Embryonic facial prominence (tissue), 1 donor: ENCODE data around the gene DHPS.
"Not testable (repeated sequence)": the region's sequence is repeated elsewhere in the genome, so short reads cannot be mapped to it uniquely, and the experiment has no call there.

ENCODE experiments used
- DNase-seq: peaks from one replicate; pipeline ENCODE4 v3.0.0-alpha.2; 2016; ENCODE audit errors: extremely low spot score

DHPS gene

DNA sequence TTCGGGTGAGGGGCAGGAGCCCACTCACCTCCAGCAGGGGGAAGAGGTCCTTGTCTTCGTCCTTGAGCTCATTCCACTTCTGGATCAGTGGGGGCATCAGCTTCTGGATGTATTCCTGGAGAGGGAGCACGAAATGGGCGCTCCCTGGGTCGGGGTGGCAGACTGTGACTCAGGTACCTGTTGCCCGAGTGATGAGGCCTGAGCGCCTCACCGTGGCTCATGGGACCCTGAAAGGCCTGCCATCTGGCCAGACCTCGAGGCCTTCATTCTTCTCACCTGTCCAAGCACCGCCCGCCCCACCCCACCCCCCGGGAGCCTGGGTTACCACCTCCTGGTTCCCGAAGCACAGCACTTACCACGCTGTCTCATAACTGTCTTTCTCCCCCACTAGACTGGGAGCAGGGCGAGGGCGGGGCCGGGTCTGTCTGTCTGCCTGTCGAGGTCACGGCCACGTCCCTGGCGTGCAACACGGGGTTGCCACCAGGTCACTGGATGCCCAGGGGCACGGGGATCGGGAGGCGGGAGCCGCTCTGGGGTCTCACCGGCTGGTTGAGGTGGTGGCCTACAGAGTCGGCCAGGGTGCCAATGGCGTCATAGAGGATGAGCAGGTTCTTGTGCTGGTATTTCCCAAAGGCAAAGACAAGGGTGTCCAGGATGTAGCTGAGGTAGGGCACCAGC is 24.1 kb upstream of the DHPS start:
- no peak for DNase-seq

DNA sequence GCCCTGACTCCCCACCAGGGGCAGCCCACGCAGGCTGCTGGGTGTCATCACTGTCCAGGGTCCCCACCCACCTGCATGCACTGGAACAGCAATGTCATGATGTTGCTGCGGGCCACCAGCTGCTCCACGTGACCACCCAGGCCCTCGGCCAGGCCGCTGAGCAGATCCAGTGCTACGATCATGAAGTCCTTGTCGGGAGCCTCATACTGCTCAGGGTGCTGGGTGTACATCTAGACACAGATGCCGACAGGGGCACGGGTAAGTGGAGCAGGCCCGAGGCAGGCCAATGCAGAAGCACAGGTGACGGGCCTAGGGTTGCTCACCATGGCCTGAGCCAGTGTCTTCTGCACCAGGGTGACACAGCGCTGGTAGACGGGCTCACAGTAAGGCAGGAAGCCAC is 23.5 kb upstream of the DHPS start:
- no peak for DNase-seq

DNA sequence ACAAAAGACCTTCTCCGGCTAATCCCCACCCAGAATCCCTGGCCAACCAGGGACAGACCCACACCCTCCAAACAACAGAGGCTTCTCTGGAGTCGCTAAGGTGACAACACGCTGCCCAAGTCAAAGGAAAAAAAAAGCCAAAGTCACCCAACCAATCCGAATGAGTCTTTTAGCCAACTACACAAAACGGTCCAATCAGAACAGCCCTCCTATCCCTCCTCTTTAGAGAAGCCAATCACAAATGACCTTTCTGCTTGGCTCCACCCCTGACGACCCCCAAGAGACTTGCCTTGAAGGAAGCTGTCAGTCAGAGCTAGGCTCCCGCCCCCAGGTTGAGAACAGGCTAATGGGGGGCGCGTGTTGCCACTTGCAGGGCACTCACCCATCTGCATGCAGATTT is 21.4 kb upstream of the DHPS start:
- DNase-seq, result no peak

DNA sequence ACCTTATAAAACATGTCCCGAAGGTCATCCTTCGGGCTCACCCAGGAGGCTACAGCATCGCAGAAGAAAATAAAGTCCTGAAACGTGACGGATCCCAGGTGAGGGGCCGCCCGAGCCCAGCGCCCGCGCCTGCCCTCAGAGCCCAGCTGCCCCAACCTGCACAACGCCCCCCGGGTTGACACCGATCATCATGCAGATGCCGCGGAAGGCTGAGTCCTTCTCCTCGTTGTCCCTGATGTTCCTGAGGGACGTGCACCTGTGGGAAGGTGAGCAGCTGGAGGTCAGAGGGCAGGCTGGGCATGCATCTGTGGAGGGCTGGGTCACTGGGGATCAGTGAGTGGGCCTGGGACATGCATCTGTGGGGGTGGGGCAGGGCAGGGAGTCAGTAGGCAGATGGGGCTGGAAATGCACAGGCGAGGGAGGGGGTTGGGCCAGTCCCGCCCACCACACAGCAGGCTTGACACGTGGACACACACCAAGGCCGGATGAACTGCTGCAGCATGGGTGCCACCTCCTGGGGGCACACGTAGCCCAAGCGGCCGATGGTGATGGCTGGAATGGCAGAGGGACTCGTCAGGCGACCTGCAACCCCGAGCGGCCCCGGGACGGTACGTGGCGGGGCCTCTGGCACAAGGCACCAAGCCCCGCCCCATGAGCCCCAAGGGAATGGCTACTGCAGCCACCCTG is 20.1 kb upstream of the DHPS start:
- no peak for DNase-seq

DNA sequence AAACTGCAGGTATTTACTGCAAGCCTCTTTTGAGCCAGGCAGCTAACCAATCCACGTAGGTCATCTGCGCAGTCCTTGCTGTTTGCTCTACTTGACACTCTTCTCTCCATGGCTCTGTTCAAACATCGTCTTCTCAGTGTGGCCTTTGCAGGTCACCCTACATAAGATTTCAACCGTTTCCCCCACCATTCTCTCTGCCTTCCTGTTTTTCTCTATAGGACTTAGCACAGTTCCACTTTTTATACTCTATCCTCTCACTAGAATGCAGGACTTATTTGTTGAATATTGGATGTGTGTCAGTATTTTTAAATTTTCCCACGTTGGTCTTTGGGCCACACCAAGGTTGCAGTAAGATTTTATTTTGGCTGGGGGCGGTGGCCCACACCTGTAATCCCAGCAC is 16.5 kb upstream of the DHPS start:
- DNase-seq, result no peak

DNA sequence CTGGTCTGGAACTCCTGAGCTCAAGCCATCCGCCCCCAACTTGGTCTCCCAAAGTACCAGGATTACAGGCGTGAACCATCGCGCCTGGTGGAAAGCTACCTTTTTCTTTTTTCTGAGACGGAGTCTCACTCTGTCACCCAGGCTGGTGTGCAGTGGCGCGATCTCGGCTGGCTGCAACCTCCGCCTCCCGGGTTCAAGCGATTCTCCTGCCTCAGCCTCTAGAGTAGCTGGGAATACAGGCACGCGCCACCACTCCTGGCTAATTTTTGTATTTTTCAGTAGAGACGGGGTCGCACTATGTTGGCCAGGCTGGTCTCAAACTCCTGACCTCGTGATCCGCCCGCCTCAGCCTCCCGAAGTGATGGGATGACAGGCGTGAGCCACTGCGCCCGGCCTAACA is 15.7 kb upstream of the DHPS start:
- not testable (repeated sequence) for DNase-seq

DNA sequence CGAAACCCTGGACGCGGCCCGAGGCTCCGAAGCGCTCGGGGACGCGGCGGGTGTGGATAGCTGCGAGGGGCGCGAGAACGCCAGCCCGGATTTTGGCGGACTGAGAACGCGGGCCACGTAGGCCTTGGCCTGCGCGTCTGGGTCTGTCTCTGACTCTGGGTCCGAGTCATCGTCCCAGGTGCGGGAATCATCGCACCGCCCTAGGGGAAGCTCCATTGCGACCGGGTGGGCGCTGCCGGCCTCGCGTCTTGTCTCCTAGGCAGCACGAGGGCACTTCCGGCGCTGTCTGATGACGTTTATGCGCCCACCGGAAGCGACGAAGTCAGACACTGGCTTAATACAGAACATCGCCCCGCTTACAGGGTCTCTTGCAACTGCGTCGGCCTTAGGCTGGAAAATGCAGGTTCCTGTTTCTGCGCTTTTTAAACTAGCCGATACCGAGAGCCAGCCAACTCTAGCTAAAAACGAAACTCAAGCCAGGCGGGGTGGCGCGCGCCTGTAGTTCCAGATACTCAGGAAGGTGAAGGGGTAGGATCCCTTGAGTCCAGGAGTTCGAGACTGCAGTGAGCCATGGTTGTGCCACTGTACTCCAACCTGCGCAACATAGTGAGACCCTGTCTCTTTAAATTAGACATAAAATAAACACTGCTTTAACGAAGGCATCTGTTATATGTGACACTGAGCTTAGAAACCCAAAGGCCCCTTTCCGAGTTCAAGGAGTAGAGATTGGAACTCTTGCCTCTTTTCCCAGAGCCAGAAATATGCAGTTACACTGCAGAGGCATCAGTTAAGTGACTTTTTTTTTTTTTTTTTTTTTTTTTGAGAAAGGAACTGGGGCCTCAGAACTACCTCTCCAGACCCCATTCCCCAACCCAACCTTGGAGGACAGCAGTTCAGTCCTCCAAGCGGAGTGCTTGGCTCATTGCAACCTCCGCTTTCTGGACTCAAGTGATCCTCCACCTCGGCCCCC is 15.0 kb upstream of the DHPS start, which contains the start of gene FBXW9:
Gene FBXW9 (minus strand): TSS at position 266 of the 970 bp plus-strand sequence. CDS start 50 bp downstream, at position 216.
- DNase-seq, result peak; percentile 87

DNA sequence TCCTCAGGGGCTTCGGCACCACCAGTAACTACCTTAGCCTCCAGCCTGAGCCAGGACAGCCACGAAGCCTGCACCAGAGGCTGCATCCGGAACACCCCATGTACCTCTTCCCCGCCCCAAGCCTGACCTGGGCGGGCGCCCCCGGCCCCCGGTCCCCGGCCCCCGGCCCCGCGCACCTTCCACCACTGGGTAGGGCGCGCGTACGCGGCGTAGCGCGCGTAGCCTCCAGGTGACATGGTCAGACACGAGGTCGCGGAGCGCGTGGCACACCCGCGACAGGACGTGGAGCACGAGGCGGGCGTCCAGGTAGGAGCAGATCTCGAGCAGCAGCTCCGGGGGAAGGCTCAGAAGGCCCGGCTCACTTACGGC is 14.3 kb upstream of the DHPS start:
- DNase-seq, result no peak

DNA sequence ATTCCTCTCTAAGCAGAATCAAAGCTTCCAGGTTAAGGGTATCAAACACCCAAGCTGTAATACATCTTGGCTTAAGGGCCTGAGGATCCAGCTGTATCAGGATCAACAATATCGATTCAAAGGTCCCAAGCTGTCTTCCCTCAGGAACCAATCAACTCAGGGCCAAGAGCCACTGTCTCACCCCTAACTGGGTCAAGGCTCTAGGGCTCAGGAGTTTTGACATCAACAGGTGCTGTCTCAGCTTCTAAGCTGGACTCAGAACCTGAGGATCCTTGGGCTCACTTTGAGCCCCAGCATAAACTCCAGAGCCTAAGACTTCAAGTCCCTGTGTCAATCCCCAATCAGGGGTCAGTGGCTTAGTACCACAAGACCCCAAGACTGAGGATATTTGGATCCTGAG is 13.8 kb upstream of the DHPS start:
- DNase-seq, result no peak

DNA sequence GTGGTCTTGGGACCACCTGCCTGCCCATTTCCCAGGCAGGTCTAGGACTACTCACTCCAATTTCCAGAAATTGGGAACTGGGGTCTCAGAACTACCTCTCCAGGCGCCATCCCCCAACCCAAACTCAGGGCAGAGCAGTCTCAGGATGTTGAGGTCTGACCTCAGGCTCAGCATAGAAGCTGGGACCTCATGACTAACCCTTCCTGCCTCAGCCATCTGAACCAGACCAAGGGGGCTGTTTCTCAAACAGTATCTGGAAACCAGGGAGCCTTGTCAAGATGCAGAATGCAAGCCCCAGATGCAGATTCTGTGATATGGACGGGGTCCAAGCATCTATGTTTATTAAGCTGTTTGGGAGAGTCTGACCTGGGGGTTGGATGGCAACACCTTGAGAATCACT is 13.4 kb upstream of the DHPS start:
- no peak for DNase-seq

DNA sequence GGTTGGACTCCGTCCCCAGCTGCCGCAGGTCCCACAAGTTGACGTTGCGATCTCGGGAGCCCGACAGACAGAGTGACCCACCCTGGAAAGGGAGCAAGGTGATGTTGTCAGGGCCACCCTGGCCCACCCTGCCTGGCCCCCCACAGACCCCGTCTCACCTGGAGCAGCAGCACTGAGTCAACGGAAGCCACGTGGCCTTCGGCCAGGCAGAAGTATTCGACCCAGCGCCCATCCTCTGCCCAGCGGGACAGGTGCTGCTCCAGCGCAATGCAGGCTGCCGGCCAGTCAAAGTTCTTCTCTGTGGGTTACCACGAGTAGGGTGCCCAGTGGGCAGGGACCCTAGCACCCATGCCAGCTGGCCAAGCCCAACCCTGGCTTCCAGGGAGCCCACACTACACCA is 13.0 kb upstream of the DHPS start:
- DNase-seq, result no peak

DNA sequence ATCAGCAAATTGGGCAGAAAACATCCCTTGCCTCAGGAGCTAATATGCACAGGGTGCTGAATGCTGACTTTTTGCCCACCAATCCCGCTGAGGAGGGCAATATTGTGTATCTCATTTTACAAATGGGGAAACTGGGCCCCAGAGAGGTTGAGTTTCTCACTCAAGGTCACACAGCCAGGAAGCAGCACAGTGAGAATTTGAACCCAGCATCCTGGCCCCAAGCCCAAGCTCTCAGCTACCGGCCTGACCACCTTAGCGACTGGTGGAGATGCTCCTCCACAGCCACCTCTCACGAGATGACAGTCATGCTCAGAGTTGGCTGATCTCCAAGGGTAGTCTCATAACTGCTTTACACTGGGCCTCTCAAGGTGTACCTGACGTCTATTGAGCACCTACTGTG is 11.3 kb upstream of the DHPS start:
- no peak for DNase-seq

DNA sequence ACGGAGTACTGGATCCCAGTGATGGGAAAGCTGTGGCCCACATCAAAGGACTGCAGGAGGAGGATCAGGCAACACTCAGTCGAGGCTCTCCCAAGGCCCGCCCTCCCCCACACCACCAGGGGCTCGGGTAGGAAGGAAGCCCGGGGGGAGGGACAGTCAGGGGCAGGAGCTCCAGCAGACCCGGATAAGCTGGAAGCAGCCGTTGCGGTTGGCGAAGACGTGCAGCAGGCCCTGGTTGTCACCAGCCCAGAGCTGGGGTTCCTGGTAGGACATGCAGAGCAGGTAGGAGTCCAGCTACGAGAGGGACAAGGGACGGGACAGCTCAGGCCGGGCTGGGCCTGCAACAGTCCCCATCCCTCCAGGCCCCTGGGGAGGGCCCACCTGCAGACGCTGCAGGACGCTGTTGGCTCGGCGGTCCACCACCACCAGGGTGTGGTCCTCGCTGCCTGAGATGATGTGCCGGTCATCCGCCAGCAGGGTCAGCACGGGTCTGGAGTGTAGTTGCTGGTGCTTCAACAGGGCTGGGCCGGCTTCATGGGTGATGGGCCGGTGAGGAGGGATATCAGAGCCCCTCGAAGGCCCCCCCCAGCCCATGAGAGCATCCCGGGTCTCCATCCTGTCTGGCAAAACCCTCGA is 8.0 kb upstream of the DHPS start:
- no peak for DNase-seq

DNA sequence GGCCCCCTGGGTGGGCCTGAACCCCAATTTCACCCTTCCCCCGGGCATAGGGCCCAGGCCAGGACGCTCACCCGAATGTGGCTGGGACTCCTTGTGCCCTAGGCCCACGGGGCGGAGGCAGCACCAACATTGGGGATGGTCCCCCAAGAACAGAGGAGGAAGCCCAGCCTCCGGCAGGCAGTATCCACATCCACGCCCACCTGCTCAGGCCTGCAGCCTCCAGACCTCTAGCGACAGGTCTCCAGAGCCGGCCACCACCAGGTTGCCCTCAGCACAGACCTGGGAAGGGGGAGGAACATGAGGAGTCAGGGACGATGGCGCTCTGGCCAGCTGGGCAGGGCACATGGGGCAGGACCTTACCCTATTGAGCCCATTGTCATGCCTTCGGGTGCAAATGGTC is 7.3 kb upstream of the DHPS start:
- no peak for DNase-seq

DNA sequence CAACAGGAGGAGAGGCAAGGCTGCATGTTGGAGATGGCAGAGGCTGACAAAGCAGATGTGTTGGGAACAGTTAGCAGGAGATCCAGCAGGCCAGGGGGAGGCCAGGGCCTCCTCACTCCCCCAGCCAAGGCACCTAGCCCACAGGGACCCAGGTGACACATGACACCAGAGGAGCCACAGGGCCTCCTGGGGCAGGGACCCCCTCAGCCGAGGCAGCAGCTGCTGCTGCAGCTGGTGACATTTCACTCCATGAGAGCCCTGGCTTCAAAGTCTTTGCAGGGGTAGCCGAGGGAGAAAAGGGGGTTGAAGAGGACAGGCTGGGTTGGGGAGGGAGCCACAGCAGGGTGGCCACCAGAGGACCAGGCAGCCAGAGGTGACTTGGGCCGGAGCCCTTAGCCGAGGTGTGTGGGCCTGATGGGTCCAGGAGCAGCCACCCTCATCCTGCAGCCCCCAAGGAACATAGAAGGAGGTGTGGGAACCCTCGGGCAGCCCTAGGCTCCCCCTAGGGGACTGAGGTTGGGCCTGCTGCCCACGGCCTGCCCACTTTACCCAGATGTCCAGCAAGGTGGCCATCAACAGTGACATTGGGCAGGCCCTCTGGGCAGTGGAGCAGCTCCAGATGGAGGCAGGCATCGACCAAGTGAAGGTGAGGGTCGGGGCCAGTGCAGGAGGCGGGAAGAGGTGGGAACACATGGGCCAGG is 6.0 kb upstream of the DHPS start, which contains the start of gene GNG14:
Gene GNG14 (plus strand): TSS at position 503 of the 701 bp plus-strand sequence. CDS start 51 bp downstream, at position 554.
- no peak for DNase-seq

DNA sequence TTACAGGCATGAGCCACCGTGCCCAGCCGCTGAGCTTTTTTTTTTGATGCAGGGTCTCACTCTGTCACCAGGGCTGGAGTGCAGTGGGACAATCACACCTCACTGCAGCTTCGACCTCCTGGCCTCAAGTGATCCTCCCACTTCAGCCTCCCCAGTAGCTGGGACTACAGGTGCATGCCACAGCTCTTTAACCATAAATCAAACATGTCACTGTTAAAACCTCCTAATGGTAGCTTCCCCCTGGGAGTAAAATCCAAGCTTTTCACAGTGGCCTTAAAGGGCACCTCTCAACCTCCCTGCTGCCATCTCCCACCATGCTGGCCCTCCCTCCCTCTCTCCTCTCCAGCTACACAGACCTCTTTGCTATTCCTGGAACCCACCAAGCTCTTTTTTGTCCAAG is 4.2 kb upstream of the DHPS start:
- no peak for DNase-seq

DNA sequence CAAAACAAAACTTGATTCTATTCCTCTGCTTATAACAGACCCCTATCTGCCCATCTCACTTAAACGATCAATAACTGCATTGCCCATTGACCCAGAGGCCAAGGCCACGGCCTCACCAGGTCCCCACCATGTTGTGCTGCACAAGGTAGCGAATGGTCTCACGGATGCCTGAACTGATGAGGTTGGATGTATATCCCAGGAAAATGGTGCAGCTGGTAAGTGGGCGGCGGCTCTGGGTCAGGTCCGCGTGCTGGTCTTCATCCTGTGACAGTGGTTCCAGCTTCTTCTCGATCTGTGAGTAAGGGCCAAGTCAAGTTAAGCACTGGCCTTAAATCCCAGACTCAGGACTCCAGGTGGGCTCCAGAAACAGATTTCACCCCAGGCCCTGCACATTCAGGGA is 1.6 kb downstream of the DHPS start:
- no peak for DNase-seq

DNA sequence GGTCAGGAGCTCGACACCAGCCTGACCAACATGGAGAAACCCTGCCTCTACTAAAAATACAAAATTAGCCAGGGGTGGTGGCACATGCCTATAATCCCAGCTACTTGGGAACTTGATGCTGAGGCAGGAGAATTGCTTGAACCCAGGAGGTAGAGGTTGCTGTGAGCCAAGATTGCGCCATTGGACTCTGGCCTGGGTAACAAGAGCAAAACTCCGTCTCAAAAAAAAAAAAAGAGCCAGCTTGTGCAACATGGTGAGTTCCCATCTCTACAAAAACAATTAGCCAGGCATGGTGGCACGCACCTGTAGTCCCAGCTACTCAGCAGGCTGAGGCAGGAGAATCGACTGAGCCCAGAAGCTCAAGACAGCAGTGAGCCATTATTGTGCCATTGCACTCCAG is 3.6 kb downstream of the DHPS start:
- DNase-seq, result not testable (repeated sequence)

DNA sequence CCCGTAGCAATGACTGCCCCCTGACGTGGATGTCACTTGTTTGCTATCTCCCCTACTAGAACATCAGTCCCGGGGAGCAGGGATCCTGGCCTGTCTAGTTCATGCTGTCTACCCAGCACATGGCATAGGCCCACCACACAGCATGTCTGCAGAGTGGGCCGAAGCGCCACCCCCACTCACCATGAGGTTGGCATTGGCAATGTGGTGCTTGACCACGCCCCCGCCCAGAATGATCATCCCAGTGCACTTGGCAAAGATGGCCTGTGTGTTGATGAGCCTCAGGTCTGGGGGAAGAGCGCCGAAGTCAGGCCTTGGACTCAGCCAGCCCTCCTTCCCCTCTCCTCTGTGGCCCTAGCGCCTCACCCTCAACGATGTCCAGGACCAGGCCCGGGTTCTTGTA is 4.8 kb downstream of the DHPS start:
- DNase-seq, result no peak

DNA sequence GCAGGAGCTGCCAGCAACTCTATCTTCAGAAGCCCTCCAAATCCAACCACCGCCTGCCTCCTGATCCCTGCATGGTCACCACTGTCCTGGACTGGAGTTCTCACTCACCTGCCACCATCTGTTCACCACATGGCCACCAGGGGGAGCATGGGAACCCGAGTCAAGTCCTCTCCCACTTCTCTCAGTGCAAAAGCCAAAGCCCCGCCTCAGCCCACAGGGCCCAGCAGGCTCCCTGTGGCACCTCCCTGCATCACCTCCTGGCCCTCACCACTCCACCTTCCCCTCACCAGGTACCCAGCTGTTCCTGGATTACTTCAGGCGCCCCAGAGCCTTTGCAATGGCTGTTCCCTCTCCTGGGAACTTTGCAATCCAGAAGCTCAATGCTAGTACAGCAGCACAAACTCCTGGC is 5.3 kb downstream of the DHPS start:
- DNase-seq, result no peak

DNA sequence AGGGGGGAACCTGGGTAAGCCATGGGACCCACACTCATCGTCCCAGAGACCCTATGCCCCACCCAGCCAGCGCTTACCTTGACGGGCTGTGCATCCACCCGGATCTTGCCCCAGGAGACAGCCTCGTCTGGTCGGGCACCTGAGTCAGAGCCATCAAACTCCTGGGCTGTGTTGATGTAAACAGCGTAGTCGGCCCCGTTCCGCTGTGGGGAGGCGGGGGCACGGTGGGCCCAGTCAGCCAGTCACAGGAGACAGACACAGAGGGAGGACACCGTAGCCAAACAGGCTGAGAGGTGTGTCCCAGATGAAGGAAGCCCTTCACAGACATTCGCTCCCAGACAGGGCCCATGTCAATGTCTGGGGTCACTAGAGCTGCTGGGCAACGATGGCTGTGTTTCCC is 5.7 kb downstream of the DHPS start:
- DNase-seq, result no peak
